H7 (cell line): Measurements from ENCODE around the gene KRTAP2-3. TPM values are rescaled to one million over a fixed set of nuclear protein-coding genes. Genes with fewer than 3 reads are reported as not detected.
A peak's percentile ranks its signal among the peaks of the same experiment; 100 is the strongest.
"Not testable (repeated sequence)": the region's sequence is repeated elsewhere in the genome, so short reads cannot be mapped to it uniquely, and the experiment has no call there.

ENCODE experiments used
- DNase-seq: peaks from one replicate; pipeline ENCODE4 v3.0.0; 2012
- H3K27me3 ChIP-seq: 2 replicates; pipeline ENCODE4 v1.6.0; 2011; ENCODE audit warnings: mild to moderate bottlenecking, low read length; ENCODE audit not compliant: control insufficient read depth, insufficient read depth
- H3K36me3 ChIP-seq: replicated peaks from 2 replicates; pipeline ENCODE4 v1.5.1; 2011; ENCODE audit warnings: low read length; ENCODE audit not compliant: control insufficient read depth, insufficient read depth
- H3K4me3 ChIP-seq: 2 replicates; pipeline ENCODE4 v1.5.1; 2011; ENCODE audit warnings: low read depth, mild to moderate bottlenecking, control low read depth, low read length, moderate library complexity; ENCODE audit not compliant: insufficient read depth
- total RNA-seq: library from RNA; depleted of rRNA; stranded (reverse); fragments of >200 nt; shearing (Covaris generic); gene quantifications from 2 replicates; pipeline ENCODE4 v1.2.3, GENCODE V29; 2014; rRNA removed

Gene KRTAP2-3, protein sequence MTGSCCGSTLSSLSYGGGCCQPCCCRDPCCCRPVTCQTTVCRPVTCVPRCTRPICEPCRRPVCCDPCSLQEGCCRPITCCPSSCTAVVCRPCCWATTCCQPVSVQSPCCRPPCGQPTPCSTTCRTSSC
- total RNA-seq, result not detected in 2 replicates

DNA sequence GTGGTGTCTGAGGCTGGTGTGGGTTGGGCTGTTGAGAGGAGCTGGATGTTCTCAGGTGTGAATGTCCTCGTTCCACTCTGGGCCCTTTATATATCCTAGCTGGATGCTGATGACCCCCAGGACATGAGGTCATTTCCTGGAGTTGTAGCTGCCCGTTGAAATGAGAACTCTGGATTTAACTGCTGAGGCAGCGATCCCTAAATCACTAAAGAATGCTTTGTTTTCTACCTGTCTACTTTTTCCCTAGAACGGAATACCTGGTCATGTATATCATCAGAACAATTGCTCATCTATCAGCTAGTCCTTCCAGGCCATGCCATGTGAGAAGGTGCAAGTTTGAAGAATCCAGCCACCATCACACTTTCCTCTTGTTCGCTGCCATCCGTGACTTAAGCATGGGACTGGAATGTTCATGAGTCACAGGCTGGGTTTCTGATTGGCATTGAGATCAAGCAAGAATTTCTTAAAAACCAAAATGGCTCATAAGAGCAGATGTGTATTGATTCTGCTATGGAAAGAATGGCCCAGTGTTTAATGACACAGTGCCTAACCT is at the start of gene KRTAP2-3:
Gene KRTAP2-3 (minus strand): TSS at position 63 of the 553 bp plus-strand sequence. CDS start 64 bp downstream, outside the sequence.
- H3K27me3 ChIP-seq, result no peaks in the 10 kb centered on the region
- no peaks in the 10 kb centered on the region for H3K36me3 ChIP-seq
- no peak within 1 kb of the TSS for H3K4me3 ChIP-seq
- DNase-seq, result no peak

DNA sequence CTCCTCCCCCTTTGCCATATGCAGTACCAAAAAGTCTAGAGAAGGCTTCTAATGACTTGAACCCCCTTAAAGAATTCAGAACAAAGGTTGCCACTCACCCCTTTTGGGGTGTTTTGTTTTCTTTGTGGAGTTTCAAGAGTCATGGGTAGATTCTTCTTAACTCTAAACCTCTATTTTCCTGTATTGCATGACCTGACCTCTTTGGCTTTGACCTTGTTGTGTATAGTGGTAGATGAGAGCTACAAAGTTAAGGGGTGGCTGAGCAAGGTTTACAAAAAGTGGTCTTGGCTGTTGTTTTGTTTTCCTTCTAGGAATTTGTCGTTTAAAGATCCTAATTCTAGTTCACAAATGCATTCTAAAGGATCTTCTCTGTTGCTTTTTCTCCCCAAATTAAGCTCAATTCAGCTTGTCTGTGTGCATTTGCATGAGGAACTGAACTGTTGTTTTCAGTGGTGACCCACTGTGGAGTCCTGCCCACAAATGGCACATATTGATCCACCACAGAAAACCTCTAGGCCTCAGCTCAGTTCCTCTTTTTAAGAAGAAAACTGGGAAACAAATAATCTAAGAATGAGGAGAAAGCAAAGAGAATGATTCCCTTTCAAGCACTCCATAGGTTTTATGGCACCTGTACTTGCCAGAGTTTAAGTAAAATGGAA is 48.9 kb upstream of the KRTAP2-3 start:
- DNase-seq, H3K4me3 ChIP-seq, H3K27me3 ChIP-seq: not testable (repeated sequence)

DNA sequence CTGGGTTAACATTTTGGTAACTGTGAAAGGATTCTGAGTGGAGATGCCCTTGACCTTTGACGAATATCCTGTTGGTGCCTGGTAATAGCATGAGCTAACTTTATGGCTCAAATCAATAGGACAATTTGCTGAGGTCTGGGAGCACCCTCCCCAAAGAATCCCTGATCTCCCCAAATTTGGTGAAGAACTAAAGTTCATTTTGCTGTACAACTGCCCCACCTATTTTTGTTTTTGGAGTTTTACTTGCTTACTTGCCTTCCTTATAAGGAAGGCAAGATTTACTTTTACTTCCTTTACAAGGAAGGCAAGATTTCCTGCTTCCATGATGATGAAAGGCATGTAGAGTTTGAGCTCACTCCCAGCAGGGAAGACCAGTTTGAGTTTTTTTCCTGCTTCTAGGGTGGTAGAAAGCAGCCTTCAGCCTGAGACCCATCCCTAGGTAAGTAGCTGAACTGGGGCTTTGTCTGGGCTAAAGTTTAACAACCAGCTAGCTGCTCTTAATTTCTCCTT is 48.1 kb upstream of the KRTAP2-3 start:
- no peak for DNase-seq
- Histone ChIP-seq H3K36me3 (no peaks in the 10 kb centered on the region), H3K4me3 (no peak overlapping the region), H3K27me3 (no peaks in the 10 kb centered on the region)

More for the DNA sequence above, 48.9 kb upstream of the KRTAP2-3 start:
- not testable (repeated sequence) for H3K36me3 ChIP-seq

DNA sequence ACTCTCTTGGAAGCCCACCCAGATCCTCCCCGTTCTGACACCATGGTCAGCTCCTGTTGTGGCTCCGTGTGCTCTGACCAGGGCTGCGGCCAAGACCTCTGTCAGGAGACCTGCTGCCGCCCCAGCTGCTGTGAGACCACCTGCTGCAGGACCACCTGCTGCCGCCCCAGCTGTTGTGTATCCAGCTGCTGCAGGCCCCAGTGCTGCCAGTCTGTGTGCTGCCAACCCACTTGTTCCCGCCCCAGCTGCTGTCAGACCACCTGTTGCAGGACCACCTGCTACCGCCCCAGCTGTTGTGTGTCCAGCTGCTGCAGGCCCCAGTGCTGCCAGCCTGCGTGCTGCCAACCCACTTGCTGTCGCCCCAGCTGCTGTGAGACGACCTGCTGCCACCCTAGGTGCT is 45.4 kb upstream of the KRTAP2-3 start, which contains the start of gene KRTAP4-9:
Gene KRTAP4-9 (plus strand): TSS at position 43 of the 400 bp plus-strand sequence. CDS start 0 bp downstream, at position 43.
- not testable (repeated sequence) for DNase-seq

DNA sequence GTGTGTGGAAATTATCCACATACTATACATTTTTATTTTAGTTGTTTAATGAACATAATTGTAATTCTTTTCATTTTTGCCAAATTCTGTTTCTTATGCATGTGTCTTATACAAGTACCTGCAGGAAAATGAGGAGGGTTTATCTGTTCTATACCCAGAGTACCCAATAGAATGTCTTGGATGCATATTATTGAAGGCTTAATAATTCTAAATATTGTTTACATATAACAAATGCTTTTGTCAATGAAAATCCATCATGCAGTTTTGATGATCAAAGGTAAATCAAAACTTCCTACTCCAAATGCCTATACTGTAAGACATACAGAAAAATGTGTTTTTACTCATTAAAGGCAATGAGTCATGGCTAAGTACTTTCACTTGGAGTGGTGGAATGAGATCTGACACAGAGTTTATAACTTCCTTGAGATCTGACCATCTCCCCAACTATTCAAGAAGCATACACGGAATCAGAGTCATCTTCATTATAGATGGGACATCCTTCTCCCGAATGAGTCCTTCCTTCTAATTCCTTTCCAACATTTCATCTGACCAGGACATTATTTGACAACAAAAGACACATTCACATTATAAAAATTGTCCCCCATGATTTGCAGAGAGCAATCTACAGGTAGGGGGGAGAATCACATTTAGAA is 44.6 kb upstream of the KRTAP2-3 start:
- not testable (repeated sequence) for H3K36me3 ChIP-seq, H3K4me3 ChIP-seq, H3K27me3 ChIP-seq, DNase-seq

More for the DNA sequence above, 45.4 kb upstream of the KRTAP2-3 start, which contains the start of gene KRTAP4-9:
- not testable (repeated sequence) for H3K36me3 ChIP-seq, H3K4me3 ChIP-seq, H3K27me3 ChIP-seq

DNA sequence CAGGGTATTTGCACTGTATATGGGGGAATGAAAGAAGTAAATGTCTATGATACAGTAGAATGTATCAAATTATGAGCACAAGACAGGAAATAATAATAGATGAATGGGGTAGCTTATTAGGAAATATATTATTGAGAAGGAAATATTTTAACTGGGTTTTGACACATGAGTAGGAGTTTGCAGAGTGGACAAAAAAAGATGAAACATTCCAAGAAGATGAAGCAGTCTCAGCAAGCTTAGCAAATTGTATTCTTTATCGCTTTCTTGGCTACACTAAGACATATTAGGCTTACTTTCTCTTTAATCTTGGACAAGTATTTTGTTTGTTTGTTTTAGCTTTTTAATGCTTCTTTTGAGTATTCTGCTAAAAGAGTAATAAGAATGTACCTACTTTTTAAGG is 44.0 kb upstream of the KRTAP2-3 start:
- no peak for DNase-seq
- no peaks in the 10 kb centered on the region for H3K27me3 ChIP-seq
- no peaks in the 10 kb centered on the region for H3K36me3 ChIP-seq
- no peak overlapping the region for H3K4me3 ChIP-seq

DNA sequence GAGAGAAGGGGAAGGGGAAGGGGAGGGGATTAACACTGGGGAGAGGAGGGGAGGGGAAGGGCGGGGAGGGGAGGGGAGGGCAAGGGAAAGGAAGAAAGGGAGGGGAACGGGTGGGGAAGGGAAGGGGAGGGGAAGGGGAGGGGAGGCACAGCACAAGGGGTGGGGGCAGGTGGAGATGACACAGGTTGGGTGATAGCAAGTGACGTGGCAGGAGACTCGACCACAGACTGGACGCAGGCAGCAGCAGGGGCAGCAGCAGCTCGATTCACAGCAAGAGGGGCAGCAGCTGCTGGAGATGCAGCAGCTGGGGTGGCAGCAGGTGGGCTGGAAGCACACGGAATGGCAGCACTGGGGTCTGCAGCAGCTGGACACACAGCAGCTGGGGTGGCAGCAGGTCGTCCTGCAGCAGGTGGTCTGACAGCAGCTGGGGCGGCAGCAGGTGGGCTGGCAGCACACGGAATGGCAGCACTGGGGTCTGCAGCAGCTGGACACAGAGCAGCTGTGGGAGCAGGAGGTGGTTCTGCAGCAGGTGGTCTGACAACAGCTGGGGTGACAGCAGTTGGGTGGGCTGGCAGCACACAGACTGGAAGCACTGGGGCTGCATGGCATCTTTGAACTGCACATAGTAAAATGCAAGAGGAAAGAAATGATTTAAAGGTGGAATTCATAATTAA is 41.8 kb upstream of the KRTAP2-3 start, which contains the start of gene KRTAP4-16:
Gene KRTAP4-16 (minus strand): TSS at position 624 of the 674 bp plus-strand sequence. CDS start 0 bp downstream, at position 624.
- peak; percentile 38 for DNase-seq
- Histone ChIP-seq H3K4me3 (no peak within 1 kb of the TSS), H3K27me3 (no peaks in the 10 kb centered on the region), H3K36me3 (no peaks in the 10 kb centered on the region)

DNA sequence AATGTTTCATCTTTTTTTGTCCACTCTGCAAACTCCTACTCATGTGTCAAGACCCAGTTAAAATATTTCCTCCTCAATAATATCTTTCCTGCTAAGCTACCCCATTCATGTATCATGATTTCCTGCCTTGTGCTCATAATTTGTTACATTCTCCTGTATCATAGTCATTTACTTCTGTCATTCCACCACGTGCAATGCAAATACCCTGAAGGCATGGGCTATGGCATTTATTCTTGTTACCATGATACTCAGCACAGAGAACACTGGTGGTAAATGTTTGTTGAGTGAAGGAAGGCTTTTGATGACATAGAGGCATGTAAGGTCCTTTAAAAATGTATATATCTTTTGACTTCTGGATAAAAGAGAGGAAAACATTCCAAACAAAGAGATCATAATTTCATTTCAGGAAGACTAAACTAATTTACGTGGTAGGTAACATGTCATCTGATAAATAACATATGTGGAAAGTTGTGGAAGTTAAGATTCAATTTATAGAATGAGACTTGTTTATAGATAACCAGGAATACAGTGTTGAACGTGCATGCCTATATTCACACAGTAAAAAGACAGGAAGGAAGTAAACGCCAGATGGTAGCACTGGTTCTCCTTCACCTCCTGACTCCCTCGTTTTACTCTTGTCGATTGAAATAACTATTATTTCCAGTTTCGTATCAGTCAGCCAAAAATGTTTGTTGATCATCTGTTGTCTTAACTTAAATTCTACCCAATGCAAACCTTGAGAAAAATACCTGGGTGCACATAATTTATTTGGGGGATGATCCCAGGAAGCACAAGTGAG is 40.0 kb upstream of the KRTAP2-3 start:
- not testable (repeated sequence) for H3K36me3 ChIP-seq, H3K27me3 ChIP-seq, DNase-seq, H3K4me3 ChIP-seq

DNA sequence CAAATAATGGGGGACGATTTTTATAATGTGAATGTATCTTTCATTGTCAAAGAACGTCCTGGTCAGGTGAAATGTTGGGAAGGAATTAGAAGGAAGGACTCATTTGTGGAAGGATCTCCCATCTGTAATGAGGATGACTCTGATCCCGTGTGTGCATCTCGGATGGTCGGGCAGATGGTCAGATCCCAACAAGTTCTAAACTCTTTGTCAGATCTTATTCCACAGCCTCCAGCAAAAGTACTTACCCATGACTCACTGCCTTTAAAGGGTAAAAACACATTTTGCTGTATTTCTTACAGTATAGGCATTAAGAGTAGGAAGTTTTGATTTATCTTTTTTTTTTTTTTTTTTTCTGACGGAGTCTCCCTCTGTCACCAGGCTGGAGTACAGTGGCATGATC is 38.6 kb upstream of the KRTAP2-3 start:
- Histone ChIP-seq H3K4me3 (no peak overlapping the region), H3K36me3 (no peaks in the 10 kb centered on the region)
- DNase-seq, result no peak

GRCh38 chr17:41098042-41098441 is 38.1 kb upstream of the KRTAP2-3 start, which contains the start of gene KRTAP4-8:
KRTAP4-8 (minus strand) TSS chr17:41098142; CDS start chr17:41098084, 58 bp downstream.
- no peak for DNase-seq
- Histone ChIP-seq H3K27me3 (no peaks in the 10 kb centered on the region), H3K36me3 (no peaks in the 10 kb centered on the region), H3K4me3 (no peak within 1 kb of the TSS)

More for the DNA sequence above, 38.6 kb upstream of the KRTAP2-3 start:
- no peaks in the 10 kb centered on the region for H3K27me3 ChIP-seq

GRCh38 chr17:41096055-41096454 is 36.1 kb upstream of the KRTAP2-3 start:
- no peak for DNase-seq
- Histone ChIP-seq H3K27me3 (no peaks in the 10 kb centered on the region), H3K4me3 (no peak overlapping the region), H3K36me3 (no peaks in the 10 kb centered on the region)

DNA sequence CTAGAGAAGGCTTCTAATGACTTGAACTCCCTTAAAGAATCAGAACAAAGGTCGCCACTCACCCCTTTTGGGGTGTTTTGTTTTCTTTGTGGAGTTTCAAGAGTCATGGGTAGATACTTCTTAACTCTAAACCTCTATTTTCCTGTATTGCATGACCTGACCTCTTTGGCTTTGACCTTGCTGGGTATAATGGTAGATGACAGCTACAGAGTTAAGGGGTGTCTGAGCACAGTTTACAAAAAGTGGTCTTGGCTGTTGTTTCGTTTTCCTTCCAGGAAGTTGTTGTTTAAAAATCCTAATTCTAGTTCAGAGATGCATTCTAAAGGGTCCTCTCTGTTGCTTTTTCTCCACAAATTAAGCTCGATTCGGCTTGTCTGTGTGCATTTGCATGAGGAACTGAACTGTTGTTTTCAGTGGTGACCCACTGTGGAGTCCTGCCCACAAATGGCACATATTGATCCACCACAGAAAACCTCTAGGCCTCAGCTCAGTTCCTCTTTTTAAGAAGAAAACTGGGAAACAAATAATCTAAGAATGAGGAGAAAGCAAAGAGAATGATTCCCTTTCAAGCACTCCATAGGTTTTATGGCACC is 28.9 kb upstream of the KRTAP2-3 start:
- H3K36me3 ChIP-seq, H3K27me3 ChIP-seq, H3K4me3 ChIP-seq, DNase-seq: not testable (repeated sequence)
